ENCODE data around the gene EDEM2. TPM values are rescaled to one million over a fixed set of nuclear protein-coding genes. Genes with fewer than 3 reads are reported as not detected.

Gene EDEM2
- total RNA-seq, 1 experiment from 2014 or later: 22.8 TPM

DNA sequence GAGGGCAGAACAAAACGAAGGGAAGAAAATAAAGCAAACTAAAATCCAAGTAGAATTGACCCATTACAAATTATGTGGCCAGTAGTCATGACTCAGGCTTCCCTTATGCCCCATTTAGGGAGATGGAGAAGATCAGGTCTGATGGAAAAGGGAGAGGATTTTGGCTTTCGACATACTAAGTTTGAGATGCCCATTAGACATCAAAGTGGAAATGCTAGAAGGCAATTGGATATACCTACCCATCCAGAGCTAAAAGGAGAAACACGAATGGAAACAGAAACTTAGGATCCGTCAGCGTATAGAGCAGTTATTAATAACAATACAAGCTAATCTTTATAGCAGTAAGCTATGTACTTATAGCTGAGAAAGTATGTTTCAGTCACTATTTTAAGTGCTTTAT, 59.3 kb downstream of the EDEM2 start (continued):
- no peak for TF ChIP-seq CEBPB (IDR thresholded peaks at IDR 0.05; ENCODE audit: low read depth)
- TF ChIP-seq ZFX (IDR thresholded peaks at IDR 0.05): no peak
- no peak for TF ChIP-seq REST (IDR thresholded peaks at IDR 0.05; ENCODE audit: low read depth)
- TF ChIP-seq YY1 (IDR thresholded peaks at IDR 0.05; ENCODE audit: extremely low read depth, insufficient replicate concordance, low read depth, low read length): no peak
- TF ChIP-seq FOSL1 (IDR thresholded peaks at IDR 0.05; ENCODE audit: low read depth): no peak

DNA sequence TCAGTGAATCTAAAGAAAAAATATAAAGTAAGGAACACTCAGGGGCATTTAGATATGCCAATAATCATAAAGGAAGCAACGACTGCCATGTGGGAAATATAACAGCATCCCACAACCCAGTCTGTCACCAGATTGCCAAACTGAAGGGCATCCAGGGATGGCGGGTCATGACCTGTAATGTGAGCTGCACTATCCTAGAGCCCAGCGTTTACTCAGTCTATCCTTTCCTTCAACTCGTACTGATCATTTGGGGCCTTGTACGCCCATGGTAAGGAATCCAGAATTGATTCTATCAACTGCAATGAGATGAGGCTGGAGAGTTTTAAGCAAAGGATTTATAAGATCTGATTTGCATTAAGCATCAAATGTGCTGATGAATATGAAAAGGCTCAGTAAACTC, 59.8 kb downstream of the EDEM2 start:
- intact Hi-C loops (cut with micrococcal nuclease): loop anchor here (5.0 kb wide), 1 partner anchor 215 kb away; the partner anchor contains the start of gene GGT7
- H2AFZ ChIP-seq (ENCODE audit: low read depth, low read length, poor library complexity, severe bottlenecking): no peak overlapping the region
- ChIA-PET CTCF (interaction anchor here (1.2 to 2.4 kb wide), 2 partner anchors 9 kb away, joined by 3 to 10 read pairs; no protein-coding TSS in a partner anchor), RAD21 (ENCODE audit: low non-redundant PET in 1 of 2, low total read pairs in 2 of 2, uncharacterized antibody in 2 of 2, unreplicated experiment in 2 of 2) (no interaction called here), POLR2A (no interaction called here)
- no peaks in the 10 kb centered on the region for H3K9me3 ChIP-seq (ENCODE audit: control insufficient read depth in 1 of 2, insufficient read depth in 1 of 2, low read depth in 1 of 2, low read length in 2 of 2)
- no peaks in the 10 kb centered on the region for H4K20me1 ChIP-seq (ENCODE audit: insufficient read depth)
- no TSS peak for BruUV-seq (replicated peaks)
- DNase-seq (ENCODE audit: low read depth, low spot score) (no peak), ATAC-seq (no peak)
- peaks cover 94% of the 10 kb centered on the region for H3K79me2 ChIP-seq (ENCODE audit: insufficient read depth, low read length)
- H3K36me3 ChIP-seq (ENCODE audit: control insufficient read depth in 1 of 2, insufficient read depth in 2 of 2, low read length in 2 of 2): no peaks in the 10 kb centered on the region
- no peak overlapping the region for H3K27ac ChIP-seq (ENCODE audit: low read depth, low read length)
- no peak overlapping the region for H3K4me3 ChIP-seq (replicated peaks in 1 of 2; ENCODE audit: low read depth in 1 of 2, low read length in 2 of 2)
- H3K27me3 ChIP-seq (ENCODE audit: insufficient read depth, low read length): no peaks in the 10 kb centered on the region
- no peak overlapping the region for H3K4me2 ChIP-seq (ENCODE audit: low read length)
- no peak for TF ChIP-seq YY1 (IDR thresholded peaks at IDR 0.05; ENCODE audit: extremely low read depth, insufficient replicate concordance, low read depth, low read length)
- no peak for TF ChIP-seq JUND (IDR thresholded peaks at IDR 0.05)
- TF ChIP-seq POLR2AphosphoS5 (IDR thresholded peaks at IDR 0.05; ENCODE audit: low read depth, low read length): no peak
- no peak for TF ChIP-seq SRF (IDR thresholded peaks at IDR 0.05; ENCODE audit: low read depth)
- TF ChIP-seq REST (IDR thresholded peaks at IDR 0.05; ENCODE audit: low read depth): no peak
- TF ChIP-seq EZH2phosphoT487 (IDR thresholded peaks at IDR 0.05; ENCODE audit: borderline replicate concordance): no peak
- no peak for TF ChIP-seq RAD21 (IDR thresholded peaks at IDR 0.05; ENCODE audit: low read depth)
- TF ChIP-seq CBX3 (IDR thresholded peaks at IDR 0.05; ENCODE audit: low read depth): no peak
- no peak for TF ChIP-seq ZFX (IDR thresholded peaks at IDR 0.05)
- no peak for TF ChIP-seq ELF1 (IDR thresholded peaks at IDR 0.05; ENCODE audit: borderline replicate concordance, low read depth)
- TF ChIP-seq FOSL1 (IDR thresholded peaks at IDR 0.05; ENCODE audit: low read depth): no peak
- TF ChIP-seq EGR1 (IDR thresholded peaks at IDR 0.05; ENCODE audit: low read depth): no peak
- TF ChIP-seq, protein P1, sequence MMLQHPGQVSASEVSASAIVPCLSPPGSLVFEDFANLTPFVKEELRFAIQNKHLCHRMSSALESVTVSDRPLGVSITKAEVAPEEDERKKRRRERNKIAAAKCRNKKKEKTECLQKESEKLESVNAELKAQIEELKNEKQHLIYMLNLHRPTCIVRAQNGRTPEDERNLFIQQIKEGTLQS (IDR thresholded peaks at IDR 0.05): no peak
- no peak for TF ChIP-seq SIN3A (IDR thresholded peaks at IDR 0.05; ENCODE audit: low read depth)
- no peak for TF ChIP-seq ZNF274 (IDR thresholded peaks at IDR 0.05; ENCODE audit: low read depth, low read length)
- H3K9ac ChIP-seq (ENCODE audit: low read length): no peak overlapping the region
- H3K4me1 ChIP-seq (ENCODE audit: control insufficient read depth in 1 of 2, insufficient read depth in 2 of 2, low read length in 2 of 2): peaks cover 5 to 9% of the 10 kb centered on the region in 2 experiments; a peak in 3 of 4 replicates
- H3K9me2 ChIP-seq (ENCODE audit: insufficient read depth): no peaks in the 10 kb centered on the region

Data from HCT116 (cell line).